GM12892 (cell line): Measurements from ENCODE around the gene SLC35E1. TPM values are rescaled to one million over a fixed set of nuclear protein-coding genes. Genes with fewer than 3 reads are reported as not detected.

ENCODE experiments used
- DNase-seq: peaks from one replicate; pipeline ENCODE4 v3.0.0; 2011; ENCODE audit not compliant: insufficient read length
- FAIRE-seq: peaks from 2 replicates; lab custom pipeline; 2011; peaks lifted over from hg19 to GRCh38; lab: Jason Lieb, UNC
- POLR2A ChIP-seq: IDR thresholded peaks from 2 replicates; pipeline ENCODE4 v1.6.1; 2011; ENCODE audit warnings: low read depth, low read length, control low read depth
- POLR2AphosphoS5 ChIP-seq: IDR thresholded peaks from 2 replicates; pipeline ENCODE4 v1.6.1; 2011; ENCODE audit warnings: low read depth, low read length, control low read depth
- TAF1 ChIP-seq: IDR thresholded peaks from 2 replicates; pipeline ENCODE4 v1.6.1; 2011; ENCODE audit warnings: low read depth, mild to moderate bottlenecking, control low read depth, low read length, borderline replicate concordance
- polyA plus RNA-seq: library from polyadenylated mRNA; unstranded; fragments of >200 nt; gene quantifications from one replicate; pipeline ENCODE4 v1.2.1, GENCODE V29; 2012; ENCODE audit warnings: missing spikeins, inconsistent platforms; ENCODE audit not compliant: missing spikeins

SLC35E1 gene
- polyA plus RNA-seq: 26.7 TPM

- FAIRE-seq: peak; percentile 99
- TF ChIP-seq TAF1: peak; percentile 77
- TF ChIP-seq POLR2A: peak; percentile 80
- TF ChIP-seq POLR2AphosphoS5: peak; percentile 88
Measured at GRCh38 chr19:16572332-16573211, at the start of gene SLC35E1. Gene SLC35E1, minus strand, starts transcription at chr19:16572415. Its CDS starts 51 bp downstream, at chr19:16572364.

GRCh38 chr19:16621165-16621800, 49.1 kb upstream of the SLC35E1 start:
- no peak for TF ChIP-seq TAF1
- no peak for TF ChIP-seq POLR2AphosphoS5
- no peak for TF ChIP-seq POLR2A
- DNase-seq (no peak), FAIRE-seq (no peak)

More at GRCh38 chr19:16572332-16573211, at the start of gene SLC35E1:
- peak; percentile 100 for DNase-seq

GRCh38 chr19:16620584-16620983, 48.4 kb upstream of the SLC35E1 start:
- DNase-seq: no peak
- FAIRE-seq: no peak
- TF ChIP-seq TAF1: no peak
- no peak for TF ChIP-seq POLR2A
- no peak for TF ChIP-seq POLR2AphosphoS5

- DNase-seq (no peak), FAIRE-seq (no peak)
- TF ChIP-seq TAF1: no peak
- no peak for TF ChIP-seq POLR2A
- peak; percentile 21; the same call in 1 of the 2 replicates for TF ChIP-seq POLR2AphosphoS5
Measured at GRCh38 chr19:16620018-16620417, 47.8 kb upstream of the SLC35E1 start.

GRCh38 chr19:16619457-16619856, 47.2 kb upstream of the SLC35E1 start:
- DNase-seq: no peak
- TF ChIP-seq POLR2A: no peak
- 0 out of 2 replicates have a peak, but pooled peaks have one; percentile 10 for TF ChIP-seq POLR2AphosphoS5
- no peak for TF ChIP-seq TAF1
- FAIRE-seq: no peak

GRCh38 chr19:16618248-16618647, 46.0 kb upstream of the SLC35E1 start:
- DNase-seq: no peak
- no peak for FAIRE-seq
- no peak for TF ChIP-seq TAF1
- TF ChIP-seq POLR2A: no peak
- no peak for TF ChIP-seq POLR2AphosphoS5

GRCh38 chr19:16615808-16616207, 43.6 kb upstream of the SLC35E1 start:
- no peak for FAIRE-seq
- no peak for DNase-seq
- no peak for TF ChIP-seq TAF1
- TF ChIP-seq POLR2A: no peak
- TF ChIP-seq POLR2AphosphoS5: no peak

- DNase-seq (no peak), FAIRE-seq (no peak)
- no peak for TF ChIP-seq POLR2AphosphoS5
- no peak for TF ChIP-seq POLR2A
- no peak for TF ChIP-seq TAF1
Measured at GRCh38 chr19:16614941-16615340, 42.7 kb upstream of the SLC35E1 start.

- no peak for DNase-seq
- FAIRE-seq: no peak
- TF ChIP-seq POLR2AphosphoS5: no peak
- TF ChIP-seq TAF1: no peak
- no peak for TF ChIP-seq POLR2A
Measured at GRCh38 chr19:16613841-16614240, 41.6 kb upstream of the SLC35E1 start.

GRCh38 chr19:16612636-16613035, 40.4 kb upstream of the SLC35E1 start:
- no peak for TF ChIP-seq TAF1
- no peak for TF ChIP-seq POLR2AphosphoS5
- TF ChIP-seq POLR2A: no peak
- FAIRE-seq: no peak
- DNase-seq: no peak

GRCh38 chr19:16611121-16611520, 38.9 kb upstream of the SLC35E1 start:
- DNase-seq (no peak), FAIRE-seq (no peak)
- TF ChIP-seq TAF1 (no peak), POLR2A (no peak)

GRCh38 chr19:16609511-16610200, 37.4 kb upstream of the SLC35E1 start:
- TF ChIP-seq POLR2AphosphoS5 (no peak), TAF1 (no peak), POLR2A (no peak)
- no peak for DNase-seq
- no peak for FAIRE-seq

- TF ChIP-seq POLR2AphosphoS5: no peak
- TF ChIP-seq POLR2A: no peak
- no peak for TF ChIP-seq TAF1
- FAIRE-seq (no peak), DNase-seq (no peak)
Measured at GRCh38 chr19:16608290-16608739, 36.1 kb upstream of the SLC35E1 start.
